Activated effector memory CD4-positive, alpha-beta T cell treated with Interleukin-2 at 50 U/mL for 16 hours (primary cell): ENCODE data around the gene ITGB4.

Source experiments
- DNase-seq: peaks from one replicate; pipeline ENCODE4 v3.0.0-alpha.2; 2020

Gene ITGB4

GRCh38 chr17:75803883-75804282 lies 82.6 kb downstream of the ITGB4 start:
- DNase-seq, result no peak

- no peak for DNase-seq
Measured at GRCh38 chr17:75806822-75807500, 85.7 kb downstream of the ITGB4 start.
